Omental fat pad (tissue), 4 donors: ENCODE measurements around the gene ZBTB12. TPM values are rescaled to one million over a fixed set of nuclear protein-coding genes. Genes with fewer than 3 reads are reported as not detected.

Experiments used
- ATAC-seq: fragments of 150-250 bp; one replicate; pipeline ENCODE4 v1.9.1; 2016; ENCODE audit warnings: mild to moderate bottlenecking, moderate library complexity; ENCODE audit not compliant: low FRiP score
- DNase-seq: peaks from one replicate; pipeline ENCODE4 v3.0.0-alpha.2; 2019; ENCODE audit warnings: low spot score
- CTCF ChIP-seq, 3 donors: fragments of 450-650 bp; IDR thresholded peaks; one replicate each; pipeline ENCODE4 v1.5.1; 2016 to 2017; ENCODE audit warnings: antibody characterized with exemption in 3 of 3, mild to moderate bottlenecking in 3 of 3, moderate library complexity in 2 of 3
- total RNA-seq, 4 donors: library from RNA; depleted of rRNA; stranded (reverse); fragments of >200 nt; gene quantifications; one replicate each; pipeline ENCODE4 v1.1.0, GENCODE V29; 2016

Gene ZBTB12
- total RNA-seq, 4 donors from 2014 or later = 0.48 to 1.9 (median 1.4) TPM

- DNase-seq = no peak
- no peak for TF ChIP-seq CTCF (IDR thresholded peaks at IDR 0.05)
- ATAC-seq = no peak
Observed at GRCh38 chr6:31884528-31885035, 17.3 kb downstream of the ZBTB12 start.

DNA sequence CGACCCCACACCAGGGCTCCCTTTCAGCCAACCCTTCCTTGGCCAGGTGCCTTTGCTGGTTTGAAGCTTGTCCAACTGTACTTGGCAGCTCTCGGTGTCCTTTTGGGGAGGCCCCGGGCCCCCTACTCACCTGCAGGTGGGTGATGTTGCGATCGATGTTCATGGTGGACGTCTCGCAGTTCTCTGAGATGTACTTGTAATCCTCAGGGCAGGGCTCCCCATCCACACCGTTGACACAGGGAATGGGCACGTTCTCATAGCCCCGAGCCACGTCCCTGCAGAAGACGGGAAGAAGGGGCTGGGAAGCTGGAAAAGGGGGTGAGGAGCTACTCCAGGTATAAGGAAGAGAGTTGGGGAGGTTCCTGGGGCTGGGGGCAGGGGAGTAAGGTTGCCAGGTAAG lies 18.2 kb downstream of the ZBTB12 start:
- no peak for ATAC-seq
- TF ChIP-seq CTCF (IDR thresholded peaks at IDR 0.05) = no peak

DNA sequence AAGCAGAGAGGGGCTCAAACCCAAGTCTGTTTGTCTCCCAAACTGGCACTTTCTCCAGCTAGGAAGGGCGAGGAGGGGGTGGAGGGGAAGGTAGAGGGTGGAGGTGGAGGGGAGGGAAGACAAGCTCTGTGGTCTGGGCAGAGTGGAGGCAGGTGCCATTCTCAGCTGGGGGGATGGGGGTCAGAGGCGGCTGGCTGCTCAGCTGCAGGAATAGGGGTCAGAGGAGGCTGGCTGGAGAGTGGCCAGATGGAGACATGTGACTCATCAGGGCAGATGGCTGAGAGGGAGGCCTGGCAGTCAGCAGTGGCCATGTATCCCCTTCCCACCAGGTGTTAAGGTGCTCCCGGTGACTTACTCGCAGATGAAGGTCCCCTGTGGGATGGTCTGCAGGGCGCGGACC lies 19.5 kb downstream of the ZBTB12 start:
- no peak for TF ChIP-seq CTCF (IDR thresholded peaks at IDR 0.05)
- no peak for ATAC-seq

More for the DNA sequence above, 18.2 kb downstream of the ZBTB12 start:
- DNase-seq = no peak

DNA sequence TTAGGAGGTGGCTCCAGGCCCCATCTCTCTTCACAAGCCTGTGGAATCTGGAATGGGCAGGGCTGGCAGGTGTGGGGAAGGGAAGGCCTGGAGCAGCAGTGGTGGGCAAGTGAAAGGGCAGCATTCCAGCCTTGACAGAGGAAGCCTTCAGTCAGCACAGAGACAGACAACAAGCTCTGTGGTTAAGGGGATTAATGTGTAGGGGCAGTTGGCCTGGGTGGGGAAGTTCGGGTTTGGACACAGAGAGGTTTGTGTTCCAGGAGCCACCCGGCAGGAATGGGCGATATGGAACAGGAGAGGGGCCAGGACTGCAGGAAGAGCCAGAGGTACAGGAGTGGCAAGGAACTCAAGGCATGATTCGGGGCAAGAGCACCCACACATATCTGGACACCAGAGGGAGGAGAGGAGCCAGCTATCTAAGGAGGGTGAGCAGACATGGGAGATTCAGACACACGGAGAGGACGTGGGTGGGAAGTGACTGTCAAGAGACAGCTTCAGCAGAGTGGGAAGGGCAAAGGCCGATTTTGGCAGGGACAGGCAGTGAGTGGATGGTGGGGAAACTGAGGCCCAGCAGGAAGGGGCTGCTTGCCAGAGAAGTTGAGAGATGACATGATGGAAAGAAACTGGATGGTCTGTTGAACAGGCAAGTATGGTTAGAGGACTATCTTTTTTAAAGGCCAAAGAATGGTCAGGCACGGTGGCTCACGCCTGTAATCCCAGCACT lies 20.6 kb downstream of the ZBTB12 start:
- no peak for TF ChIP-seq CTCF (IDR thresholded peaks at IDR 0.05)
- DNase-seq = no peak
- ATAC-seq = no peak

More for the DNA sequence above, 19.5 kb downstream of the ZBTB12 start:
- no peak for DNase-seq

GRCh38 chr6:31880616-31881015 lies 21.3 kb downstream of the ZBTB12 start:
- no peak for DNase-seq
- TF ChIP-seq CTCF (IDR thresholded peaks at IDR 0.05) = no peak
- no peak for ATAC-seq

- no peak for TF ChIP-seq CTCF (IDR thresholded peaks at IDR 0.05)
- DNase-seq = no peak
- no peak for ATAC-seq
Observed at GRCh38 chr6:31879901-31880300, 22.0 kb downstream of the ZBTB12 start.

DNA sequence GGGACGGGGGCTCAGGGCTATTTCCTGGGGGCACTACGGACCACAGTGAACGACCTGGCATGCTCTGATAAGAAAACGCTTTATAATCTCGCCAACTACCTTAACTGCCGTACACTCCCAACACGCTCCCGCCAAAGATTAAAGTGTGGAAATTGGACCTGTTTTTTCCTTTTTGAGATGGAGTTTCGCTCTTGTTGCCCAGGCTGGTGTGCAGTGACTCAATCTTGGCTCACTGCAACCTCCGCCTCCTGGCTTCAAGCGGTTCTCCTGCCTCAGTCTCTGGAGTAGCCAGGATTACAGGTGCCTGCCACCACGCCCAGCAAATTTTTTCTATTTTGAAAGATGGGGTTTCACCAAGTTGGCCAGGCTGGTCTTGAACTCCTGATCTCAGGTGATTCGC lies 22.7 kb downstream of the ZBTB12 start:
- DNase-seq (no peak), ATAC-seq (no peak)
- no peak for TF ChIP-seq CTCF (IDR thresholded peaks at IDR 0.05)
